ENCODE data around the gene DDX42. TPM values are rescaled to one million over a fixed set of nuclear protein-coding genes. Genes with fewer than 3 reads are reported as not detected.

The DDX42 gene
- total and polyA plus RNA-seq, 2 of the 13 experiments (the other 11 are each of a cell fraction or from before 2014, with no cell fraction given): 87.2 to 92.9 TPM

DNA sequence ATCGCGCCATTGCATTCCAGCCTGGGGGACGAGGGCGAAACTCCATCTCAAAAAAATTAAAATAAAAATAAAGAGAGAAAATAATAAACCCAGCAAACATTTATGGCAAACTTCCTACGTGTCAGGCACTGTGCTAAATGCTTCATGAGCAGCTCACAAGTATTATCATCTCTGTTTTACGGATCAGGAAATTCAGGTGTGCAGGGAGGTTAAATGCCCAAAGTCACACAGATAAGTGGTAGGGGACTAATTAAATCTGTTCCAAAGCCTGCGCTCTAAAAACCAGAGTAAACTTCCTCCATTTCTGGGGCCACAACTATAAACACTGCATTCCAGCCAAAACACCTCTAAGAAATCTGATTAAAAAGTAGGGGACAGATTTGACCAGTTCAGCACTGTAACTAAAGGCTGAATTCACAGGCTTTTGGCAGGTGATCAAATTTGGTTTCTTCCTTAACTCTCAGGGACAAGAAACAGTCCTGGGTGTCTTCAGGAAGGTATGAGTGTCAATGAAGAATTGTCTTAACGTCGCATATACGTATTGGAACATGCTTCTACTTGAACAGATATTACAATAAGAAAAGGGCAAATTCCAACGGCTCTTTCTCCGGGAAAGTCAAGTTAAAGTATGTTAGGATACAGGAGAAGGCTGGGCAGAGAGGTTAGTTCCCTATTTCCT is 33.4 kb upstream of the DDX42 start:
- CTCF ChIA-PET (ENCODE audit: low intra/inter-chr PET ratio, low total read pairs): no interaction called here
- in situ Hi-C loops (cut with HindIII; ENCODE audit: extremely low pct_ligation_motif_present, low pct_unique_long_range_greater_than_20kb): no loop called here
- POLR2A ChIA-PET: interaction anchor here (0.7 to 4.8 kb wide), 3 partner anchors 10 to 119 kb away, joined by 3 to 77 read pairs (median 9); partner anchors contain the start of genes CCDC47, DDX42 and MAP3K3
- H3K79me2 ChIP-seq (ENCODE audit: insufficient read depth, low read length): peaks cover 12% of the 10 kb centered on the region
- ATAC-seq (no peak; the same call in none of the 3 replicates), FAIRE-seq (no peak), DNase-seq (ENCODE audit: low spot score) (no peak)
- H3K9me3 ChIP-seq (ENCODE audit: low read length): no peaks in the 10 kb centered on the region
- H3K9ac ChIP-seq (ENCODE audit: insufficient read depth, low read depth, low read length): peak overlapping the region; percentile 93
- no peaks in the 10 kb centered on the region; a peak in 1 of 5 replicates for H3K27me3 ChIP-seq (ENCODE audit: control insufficient read depth in 1 of 2, insufficient read depth in 2 of 2, low read length in 2 of 2)
- peak overlapping the region; percentile 72 for H3K4me2 ChIP-seq (ENCODE audit: low read depth, low read length)
- no peaks in the 10 kb centered on the region for H4K20me1 ChIP-seq (ENCODE audit: insufficient read depth, low read length)
- TSS peak; percentile 65 for BruUV-seq (replicated peaks)
- intact Hi-C loops (cut with micrococcal nuclease; ENCODE audit: unreplicated experiment): loop anchor here (1.0 to 2.0 kb wide), 3 partner anchors 33 to 190 kb away; partner anchors contain the start of genes CCDC47, DCAF7, FTSJ3 and PSMC5
- TF ChIP-seq ZNF747 (CRISPR knock-in tag; IDR thresholded peaks at IDR 0.05; ENCODE audit: borderline replicate concordance): 0 out of 2 replicates have a peak, but pooled peaks have one; percentile 38
- TF ChIP-seq ZC3H4 (CRISPR knock-in tag; IDR thresholded peaks at IDR 0.05; ENCODE audit: borderline replicate concordance): no peak
- no peak for TF ChIP-seq MAZ (IDR thresholded peaks at IDR 0.05; ENCODE audit: borderline replicate concordance, low read depth, low read length)
- peak; percentile 24; the same call in 1 of the 2 replicates for TF ChIP-seq MAZ (CRISPR knock-in tag; IDR thresholded peaks at IDR 0.05; ENCODE audit: low read depth)
- peak; percentile 39; the same call in 1 of the 2 replicates for TF ChIP-seq ZNF136 (CRISPR knock-in tag; IDR thresholded peaks at IDR 0.05; ENCODE audit: low read depth)
- peaks cover 14% of the 10 kb centered on the region for H3K4me1 ChIP-seq (ENCODE audit: insufficient read depth, low read length)
- H2AFZ ChIP-seq (ENCODE audit: low read length): peak overlapping the region; percentile 57
- peaks cover 1 to 2% of the 10 kb centered on the region in 2 experiments; a peak in 3 of 5 replicates for H3K36me3 ChIP-seq (replicated peaks in 1 of 2; ENCODE audit: control insufficient read depth in 1 of 2, insufficient read depth in 2 of 2, low read length in 2 of 2)
- peak overlapping the region; percentile 75 to 99 (median 92) for H3K4me3 ChIP-seq (replicated peaks in 1 of 3; ENCODE audit: insufficient read depth in 1 of 3, low read depth in 2 of 3, low read length in 3 of 3)
- peak overlapping the region; percentile 84 for H3K27ac ChIP-seq (ENCODE audit: extremely low read length, insufficient read depth, low read length)
- 22% methylated on average over 12 of the region's 12 CpGs for WGBS (ENCODE audit: low lambda C conversion rate)

DNA sequence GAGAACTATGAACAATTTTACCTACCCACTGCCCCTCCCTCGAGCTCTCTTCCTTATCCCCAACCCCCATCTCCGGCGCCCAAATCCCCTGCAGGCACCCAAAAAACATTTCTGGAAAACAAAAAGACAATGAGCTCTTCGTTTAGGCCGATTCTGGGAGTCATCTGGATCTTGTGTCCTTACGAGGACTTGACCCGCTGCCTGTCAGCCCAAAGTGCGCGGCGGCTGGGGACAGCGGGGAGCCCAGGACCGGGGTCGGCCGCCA is 32.9 kb upstream of the DDX42 start:
- peak overlapping the region; percentile 57 for H2AFZ ChIP-seq (ENCODE audit: low read length)
- H3K9me3 ChIP-seq (ENCODE audit: low read length): no peaks in the 10 kb centered on the region
- no peaks in the 10 kb centered on the region; a peak in 1 of 5 replicates for H3K27me3 ChIP-seq (ENCODE audit: control insufficient read depth in 1 of 2, insufficient read depth in 2 of 2, low read length in 2 of 2)
- H3K36me3 ChIP-seq (replicated peaks in 1 of 2; ENCODE audit: control insufficient read depth in 1 of 2, insufficient read depth in 2 of 2, low read length in 2 of 2): peaks cover 1 to 6% of the 10 kb centered on the region in 2 experiments; a peak in 3 of 5 replicates
- intact Hi-C loops (cut with micrococcal nuclease; ENCODE audit: unreplicated experiment): loop anchor here (1.0 to 2.0 kb wide), 3 partner anchors 32 to 191 kb away; partner anchors contain the start of genes CCDC47, DCAF7, FTSJ3 and PSMC5
- no peak for FAIRE-seq
- POLR2A ChIA-PET: interaction anchor here (0.7 to 4.8 kb wide), 4 partner anchors 10 to 119 kb away, joined by 3 to 77 read pairs (median 6); partner anchors contain the start of genes CCDC47, DDX42 and MAP3K3
- H4K20me1 ChIP-seq (ENCODE audit: insufficient read depth, low read length): no peaks in the 10 kb centered on the region
- peaks cover 14% of the 10 kb centered on the region for H3K4me1 ChIP-seq (ENCODE audit: insufficient read depth, low read length)
- peak overlapping the region; percentile 75 to 99 (median 92) for H3K4me3 ChIP-seq (replicated peaks in 1 of 3; ENCODE audit: insufficient read depth in 1 of 3, low read depth in 2 of 3, low read length in 3 of 3)
- peaks cover 12% of the 10 kb centered on the region for H3K79me2 ChIP-seq (ENCODE audit: insufficient read depth, low read length)
- no TSS peak for BruUV-seq (replicated peaks)
- peak overlapping the region; percentile 84 for H3K27ac ChIP-seq (ENCODE audit: extremely low read length, insufficient read depth, low read length)
- no peak for DNase-seq (ENCODE audit: low spot score)
- H3K9ac ChIP-seq (ENCODE audit: insufficient read depth, low read depth, low read length): peak overlapping the region; percentile 93
- under 1% methylated on average over 12 of the region's 14 CpGs for WGBS (ENCODE audit: low lambda C conversion rate)
- peak overlapping the region; percentile 72 for H3K4me2 ChIP-seq (ENCODE audit: low read depth, low read length)
- peak; percentile 69 for ATAC-seq
- CTCF ChIA-PET (ENCODE audit: low intra/inter-chr PET ratio, low total read pairs): no interaction called here
- in situ Hi-C loops (cut with HindIII; ENCODE audit: extremely low pct_ligation_motif_present, low pct_unique_long_range_greater_than_20kb): no loop called here
- TF ChIP-seq ZBTB21 (CRISPR knock-in tag; IDR thresholded peaks at IDR 0.05): peak; percentile 9; the same call in 1 of the 2 replicates
- no peak for TF ChIP-seq GPN1 (CRISPR knock-in tag; IDR thresholded peaks at IDR 0.05; ENCODE audit: borderline replicate concordance)
- no peak for TF ChIP-seq ZNF121 (CRISPR knock-in tag; IDR thresholded peaks at IDR 0.05)
- TF ChIP-seq, protein P1, sequence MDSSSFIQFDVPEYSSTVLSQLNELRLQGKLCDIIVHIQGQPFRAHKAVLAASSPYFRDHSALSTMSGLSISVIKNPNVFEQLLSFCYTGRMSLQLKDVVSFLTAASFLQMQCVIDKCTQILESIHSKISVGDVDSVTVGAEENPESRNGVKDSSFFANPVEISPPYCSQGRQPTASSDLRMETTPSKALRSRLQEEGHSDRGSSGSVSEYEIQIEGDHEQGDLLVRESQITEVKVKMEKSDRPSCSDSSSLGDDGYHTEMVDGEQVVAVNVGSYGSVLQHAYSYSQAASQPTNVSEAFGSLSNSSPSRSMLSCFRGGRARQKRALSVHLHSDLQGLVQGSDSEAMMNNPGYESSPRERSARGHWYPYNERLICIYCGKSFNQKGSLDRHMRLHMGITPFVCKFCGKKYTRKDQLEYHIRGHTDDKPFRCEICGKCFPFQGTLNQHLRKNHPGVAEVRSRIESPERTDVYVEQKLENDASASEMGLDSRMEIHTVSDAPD (CRISPR knock-in tag; IDR thresholded peaks at IDR 0.05): peak; percentile 3; the same call in 1 of the 2 replicates
- 0 out of 2 replicates have a peak, but pooled peaks have one; percentile 2 for TF ChIP-seq RARG (CRISPR knock-in tag; IDR thresholded peaks at IDR 0.05; ENCODE audit: low read depth)
- TF ChIP-seq ZNF235 (CRISPR knock-in tag; IDR thresholded peaks at IDR 0.05; ENCODE audit: borderline replicate concordance): 0 out of 2 replicates have a peak, but pooled peaks have one; percentile 13
- TF ChIP-seq KDM1A (CRISPR knock-in tag; IDR thresholded peaks at IDR 0.05): no peak
- TF ChIP-seq, protein P2, sequence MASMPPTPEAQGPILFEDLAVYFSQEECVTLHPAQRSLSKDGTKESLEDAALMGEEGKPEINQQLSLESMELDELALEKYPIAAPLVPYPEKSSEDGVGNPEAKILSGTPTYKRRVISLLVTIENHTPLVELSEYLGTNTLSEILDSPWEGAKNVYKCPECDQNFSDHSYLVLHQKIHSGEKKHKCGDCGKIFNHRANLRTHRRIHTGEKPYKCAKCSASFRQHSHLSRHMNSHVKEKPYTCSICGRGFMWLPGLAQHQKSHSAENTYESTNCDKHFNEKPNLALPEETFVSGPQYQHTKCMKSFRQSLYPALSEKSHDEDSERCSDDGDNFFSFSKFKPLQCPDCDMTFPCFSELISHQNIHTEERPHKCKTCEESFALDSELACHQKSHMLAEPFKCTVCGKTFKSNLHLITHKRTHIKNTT (CRISPR knock-in tag; IDR thresholded peaks at IDR 0.05): no peak
- TF ChIP-seq, protein P3, sequence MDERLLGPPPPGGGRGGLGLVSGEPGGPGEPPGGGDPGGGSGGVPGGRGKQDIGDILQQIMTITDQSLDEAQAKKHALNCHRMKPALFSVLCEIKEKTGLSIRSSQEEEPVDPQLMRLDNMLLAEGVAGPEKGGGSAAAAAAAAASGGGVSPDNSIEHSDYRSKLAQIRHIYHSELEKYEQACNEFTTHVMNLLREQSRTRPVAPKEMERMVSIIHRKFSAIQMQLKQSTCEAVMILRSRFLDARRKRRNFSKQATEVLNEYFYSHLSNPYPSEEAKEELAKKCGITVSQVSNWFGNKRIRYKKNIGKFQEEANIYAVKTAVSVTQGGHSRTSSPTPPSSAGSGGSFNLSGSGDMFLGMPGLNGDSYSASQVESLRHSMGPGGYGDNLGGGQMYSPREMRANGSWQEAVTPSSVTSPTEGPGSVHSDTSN (CRISPR knock-in tag; IDR thresholded peaks at IDR 0.05): no peak
